HG02943 (cell line): ENCODE data around the gene KIF27.
"Not testable (repeated sequence)": the region's sequence is repeated elsewhere in the genome, so short reads cannot be mapped to it uniquely, and the experiment has no call there.

Experiments used
- ATAC-seq: cut with Tn5 transposase; IDR thresholded peaks from one replicate; pipeline ENCODE4 v1.9.1; 2021; ENCODE audit warnings: mild to moderate bottlenecking, low read depth, moderate library complexity; ENCODE audit not compliant: unreplicated experiment

Gene KIF27

GRCh38 chr9:83815120-83815519 lies 106.1 kb downstream of the KIF27 start:
- not testable (repeated sequence) for ATAC-seq

- not testable (repeated sequence) for ATAC-seq
Observed at GRCh38 chr9:83809213-83809612, 112.0 kb downstream of the KIF27 start.

GRCh38 chr9:83804454-83804853 lies 116.8 kb downstream of the KIF27 start:
- ATAC-seq: not testable (repeated sequence)

GRCh38 chr9:83803941-83804340 lies 117.3 kb downstream of the KIF27 start:
- not testable (repeated sequence) for ATAC-seq

- ATAC-seq: no peak
Observed at GRCh38 chr9:83800236-83801033, 120.8 kb downstream of the KIF27 start.

GRCh38 chr9:83794051-83794450 lies 127.2 kb downstream of the KIF27 start:
- no peak for ATAC-seq

GRCh38 chr9:83792746-83793145 lies 128.5 kb downstream of the KIF27 start:
- ATAC-seq: no peak
